Mesodermal cell (in vitro differentiated cells): ENCODE measurements around the gene CDKN2A.

Experiments
- H3K27ac ChIP-seq: 2 replicates; pipeline ENCODE4 v1.7.0; 2013; ENCODE audit warnings: mild to moderate bottlenecking, low read depth, low read length, moderate library complexity; ENCODE audit not compliant: severe bottlenecking
- H3K36me3 ChIP-seq: 2 replicates; pipeline ENCODE4 v1.7.1; 2013; ENCODE audit warnings: mild to moderate bottlenecking, low read length, moderate library complexity; ENCODE audit not compliant: control insufficient read depth, insufficient read depth
- H3K4me1 ChIP-seq: one replicate; pipeline ENCODE4 v1.7.1; 2013; ENCODE audit warnings: mild to moderate bottlenecking, low read length; ENCODE audit not compliant: insufficient read depth, control insufficient read depth, poor library complexity, severe bottlenecking
- H3K4me3 ChIP-seq: 2 replicates; pipeline ENCODE4 v1.7.0; 2013; ENCODE audit warnings: low read length, control low read depth, mild to moderate bottlenecking; ENCODE audit not compliant: insufficient read depth, poor library complexity, severe bottlenecking; ENCODE audit errors: extremely low read depth
- H3K9me3 ChIP-seq: 2 replicates; pipeline ENCODE4 v1.7.1; 2013; ENCODE audit warnings: mild to moderate bottlenecking, low read length, moderate library complexity; ENCODE audit not compliant: control insufficient read depth
- WGBS, 2 experiments: methylation state at CpG; one replicate each; pipeline ENCODE4 v1.1.5; 2013; ENCODE audit warnings: missing lambda C conversion rate in 2 of 2; ENCODE audit not compliant: insufficient coverage in 2 of 2; 5-methylcytosine and 5-hydroxymethylcytosine counted together

CDKN2A gene

DNA sequence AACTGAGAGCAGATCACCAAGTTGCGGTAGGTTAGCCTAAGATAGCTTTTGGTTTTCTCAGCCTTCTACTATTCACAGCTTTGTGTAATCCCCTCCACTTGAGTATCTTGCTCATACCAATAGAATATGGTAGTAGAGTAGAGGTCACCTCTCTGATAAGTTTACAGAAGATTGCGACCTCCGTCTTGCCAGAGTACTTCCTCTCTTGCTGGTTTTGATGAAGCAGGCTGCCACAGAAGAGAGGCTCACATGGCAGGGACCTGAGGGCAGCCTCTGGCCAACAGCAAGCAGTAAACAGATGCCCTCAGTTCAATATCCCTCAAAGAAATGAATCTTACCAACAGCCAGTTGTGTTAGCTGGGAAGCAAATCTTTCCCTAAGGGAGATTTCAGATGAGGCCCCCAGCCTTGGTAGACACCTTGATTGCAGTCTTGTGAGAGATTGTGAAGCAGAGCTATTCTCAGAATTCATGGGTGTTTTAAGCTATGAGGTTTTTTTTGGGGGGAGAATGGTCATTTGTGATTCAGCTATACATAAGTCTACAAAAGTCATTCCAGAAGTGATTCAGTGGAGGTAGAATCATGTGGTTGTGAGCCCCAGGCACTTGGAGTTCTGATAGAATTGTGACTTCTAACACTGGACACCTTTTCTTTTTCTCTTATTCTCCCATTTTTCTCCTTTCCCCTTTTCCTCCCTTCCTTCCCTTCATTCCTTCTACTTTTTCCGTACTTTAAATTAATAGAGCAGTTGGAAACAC lies 37.6 kb upstream of the CDKN2A start:
- Histone ChIP-seq H3K36me3 (no peaks in the 10 kb centered on the region), H3K9me3 (no peaks in the 10 kb centered on the region), H3K4me1 (peaks cover 11% of the 10 kb centered on the region), H3K4me3 (no peak overlapping the region), H3K27ac (no peak overlapping the region)
- WGBS, 2 experiments: 83 to 93% methylated on average over 1 to 2 of the region's 4 CpGs

DNA sequence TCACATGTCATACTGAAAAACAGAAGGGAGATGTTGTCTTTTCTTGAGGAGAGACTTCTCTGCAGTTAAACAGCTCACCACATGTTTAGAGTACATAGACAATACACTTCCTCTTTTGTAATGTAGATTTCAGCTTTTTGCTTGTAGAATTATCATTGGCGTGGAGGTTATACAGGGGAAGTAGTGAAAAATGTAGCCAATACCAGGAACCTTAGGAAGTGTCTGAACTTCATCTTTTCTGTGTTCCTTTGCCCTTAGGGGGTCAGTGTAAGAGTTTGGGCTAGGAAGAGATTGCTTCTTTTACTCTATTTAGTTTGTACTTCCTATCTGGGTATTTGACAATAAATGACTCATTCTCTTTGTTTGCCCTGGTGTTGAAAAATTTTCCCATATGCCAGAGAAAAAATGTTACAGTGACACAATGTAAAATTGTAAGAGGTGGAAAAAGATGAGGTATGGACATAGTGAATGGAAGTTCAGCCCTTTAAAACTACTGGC lies 36.0 kb upstream of the CDKN2A start:
- Histone ChIP-seq H3K27ac (peak overlapping the region; percentile 57), H3K36me3 (no peaks in the 10 kb centered on the region), H3K4me3 (no peak overlapping the region), H3K9me3 (no peaks in the 10 kb centered on the region), H3K4me1 (peaks cover 11% of the 10 kb centered on the region)
- 17% methylated on average over 1 of the region's 1 CpG; no CpG with 5 or more reads in 1 of the 2 experiments for WGBS, 2 experiments

DNA sequence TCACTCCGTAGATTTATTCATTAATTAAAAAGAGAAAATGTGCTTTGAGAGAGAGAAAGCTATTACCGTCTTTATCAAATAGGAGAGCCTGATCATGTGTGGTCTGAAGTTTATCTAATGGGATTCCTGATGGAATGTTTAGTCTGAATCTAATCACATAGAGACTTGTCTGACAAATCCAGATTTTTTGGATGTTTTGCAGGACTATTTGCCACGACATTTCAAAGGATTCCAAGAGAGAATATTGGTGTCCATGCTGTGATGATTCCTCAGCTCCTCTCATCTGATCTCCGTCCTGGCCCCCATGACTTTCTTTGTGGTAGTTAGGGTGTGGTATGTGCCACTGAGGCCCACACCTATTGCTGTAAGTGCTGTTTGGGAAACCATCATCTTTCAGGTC lies 35.0 kb upstream of the CDKN2A start:
- no peaks in the 10 kb centered on the region for H3K9me3 ChIP-seq

DNA sequence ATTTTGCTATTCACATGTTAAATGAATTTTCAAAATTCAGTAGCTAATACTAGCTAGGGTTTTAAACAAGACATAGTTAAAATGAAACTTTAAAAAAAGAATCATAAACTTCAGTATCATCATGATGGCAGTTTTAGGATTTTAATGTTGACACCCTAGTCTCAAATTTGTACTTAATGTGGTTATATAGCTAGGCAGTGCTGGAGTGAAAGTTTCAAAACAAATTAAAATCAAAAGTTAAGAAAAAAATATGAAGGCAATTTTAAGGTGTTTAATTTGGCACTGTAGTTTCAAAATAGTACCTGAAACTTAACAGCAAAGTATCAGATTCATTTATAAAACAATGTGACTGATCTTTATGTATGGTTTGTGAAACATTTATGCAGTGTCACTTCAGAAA lies 34.2 kb upstream of the CDKN2A start:
- Histone ChIP-seq H3K4me3 (no peak overlapping the region), H3K36me3 (no peaks in the 10 kb centered on the region), H3K9me3 (no peaks in the 10 kb centered on the region), H3K4me1 (peaks cover 11% of the 10 kb centered on the region), H3K27ac (no peak overlapping the region)

More for the DNA sequence above, 35.0 kb upstream of the CDKN2A start:
- no peaks in the 10 kb centered on the region for H3K36me3 ChIP-seq
- H3K4me3 ChIP-seq: no peak overlapping the region
- WGBS, 2 experiments: 60% methylated on average over 2 of the region's 4 CpGs; no CpG with 5 or more reads in 1 of the 2 experiments
- H3K27ac ChIP-seq: no peak overlapping the region
- H3K4me1 ChIP-seq: peaks cover 11% of the 10 kb centered on the region

DNA sequence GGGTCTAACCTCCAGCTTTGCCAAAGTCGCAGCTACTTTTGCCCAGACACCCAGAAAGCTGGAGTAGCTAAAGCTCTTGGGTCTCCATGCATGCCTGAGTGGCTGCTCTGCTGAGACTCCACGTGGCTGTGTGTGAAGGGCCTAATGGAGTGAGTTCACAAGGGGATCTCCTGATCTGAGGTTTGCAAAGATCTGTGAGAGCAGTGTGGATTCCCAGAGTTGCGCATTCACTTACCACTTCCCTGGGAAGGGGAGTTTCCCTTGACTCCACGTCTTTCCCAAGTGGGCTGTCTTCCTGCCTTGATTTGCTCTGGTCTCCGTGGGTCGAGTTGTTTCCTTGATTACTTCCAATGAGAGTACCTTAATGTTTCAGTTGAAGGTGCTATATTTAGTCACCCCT lies 32.5 kb upstream of the CDKN2A start:
- no peaks in the 10 kb centered on the region for H3K9me3 ChIP-seq
- H3K4me3 ChIP-seq: no peak overlapping the region
- 85 to 94% methylated on average over 2 of the region's 6 CpGs for WGBS, 2 experiments

DNA sequence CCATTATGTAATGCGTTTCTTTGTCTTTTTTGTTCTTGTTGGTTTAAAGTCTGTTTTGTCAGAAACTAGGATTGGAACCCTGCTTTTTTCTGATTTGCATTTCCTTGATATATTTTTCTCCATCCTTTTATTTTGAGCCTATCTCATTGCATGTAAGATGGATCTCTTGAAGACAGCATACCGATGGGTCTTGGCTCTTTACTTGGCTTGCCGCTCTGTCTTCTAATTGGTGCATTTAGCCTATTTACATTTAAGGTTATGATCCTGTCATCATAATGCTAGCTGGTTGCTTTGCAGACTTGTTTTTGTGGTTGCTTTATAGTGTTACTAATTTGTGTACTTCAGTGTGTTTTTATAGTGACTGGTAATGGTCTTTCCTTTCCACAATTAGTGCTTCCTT lies 28.2 kb upstream of the CDKN2A start:
- 100% methylated on average over 1 to 3 of the region's 3 CpGs for WGBS, 2 experiments
- H3K27ac ChIP-seq: no peak overlapping the region
- H3K4me1 ChIP-seq: no peaks in the 10 kb centered on the region
- no peaks in the 10 kb centered on the region for H3K36me3 ChIP-seq
- no peak overlapping the region for H3K4me3 ChIP-seq
- no peaks in the 10 kb centered on the region for H3K9me3 ChIP-seq

More for the DNA sequence above, 32.5 kb upstream of the CDKN2A start:
- H3K27ac ChIP-seq: no peak overlapping the region
- no peaks in the 10 kb centered on the region for H3K36me3 ChIP-seq
- peaks cover 9% of the 10 kb centered on the region for H3K4me1 ChIP-seq

DNA sequence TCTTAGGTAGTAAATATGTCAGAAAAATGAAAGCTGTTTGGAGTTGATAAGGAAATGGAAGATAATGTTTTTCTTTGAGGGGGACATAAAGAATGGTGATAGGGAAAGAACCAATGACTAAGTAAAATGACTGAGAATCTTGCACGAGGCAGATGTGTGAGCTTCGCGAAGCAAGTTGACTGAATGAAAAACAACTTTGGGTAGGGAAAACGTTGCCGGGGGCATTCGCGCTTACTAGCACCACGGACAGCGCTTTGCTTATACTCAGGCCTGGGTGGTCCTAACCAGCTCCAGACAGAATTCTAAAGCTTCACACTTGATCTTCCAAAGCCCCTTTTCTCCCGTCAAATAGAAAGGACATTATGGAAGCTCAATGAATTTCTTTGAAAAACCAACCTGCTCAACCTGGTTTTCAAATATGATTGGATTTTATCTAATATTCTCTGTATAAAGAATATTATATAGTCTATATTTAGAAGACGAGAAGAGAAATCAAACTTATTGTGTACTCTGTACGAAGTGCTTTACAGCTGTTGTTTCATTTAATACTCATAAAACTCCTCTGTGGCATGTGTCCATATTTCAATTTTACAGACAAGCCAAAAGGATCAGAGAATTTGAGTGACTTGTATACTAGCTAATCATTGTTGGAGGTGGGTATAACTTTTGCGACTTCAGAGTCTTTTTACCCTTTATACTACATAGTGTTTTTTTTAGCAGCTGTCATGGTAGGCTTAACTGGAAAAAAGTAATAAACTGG lies 16.9 kb upstream of the CDKN2A start:
- H3K36me3 ChIP-seq: no peaks in the 10 kb centered on the region
- H3K4me1 ChIP-seq: no peaks in the 10 kb centered on the region
- H3K27ac ChIP-seq: no peak overlapping the region
- H3K4me3 ChIP-seq: no peak overlapping the region
- H3K9me3 ChIP-seq: no peaks in the 10 kb centered on the region
- 1 to 8% methylated on average over 9 to 10 of the region's 13 CpGs for WGBS, 2 experiments

DNA sequence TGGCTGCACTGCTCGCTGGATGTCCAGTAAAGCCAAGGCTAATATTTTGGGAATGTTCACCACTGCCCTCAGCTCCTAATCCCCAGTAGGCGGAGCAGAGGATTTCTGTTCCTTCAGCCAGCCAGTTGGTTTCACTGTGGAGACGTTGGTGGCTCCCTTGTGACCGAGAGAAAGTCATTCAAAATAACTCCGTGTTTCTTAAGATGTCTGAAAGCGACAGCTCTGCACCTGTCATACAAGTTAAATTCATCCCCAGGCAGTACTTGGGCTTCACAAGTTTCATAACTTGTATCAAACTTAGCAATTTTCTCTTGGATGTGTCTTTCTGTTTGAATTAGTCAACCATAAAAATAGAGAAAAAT lies 15.3 kb upstream of the CDKN2A start:
- Histone ChIP-seq H3K36me3 (peaks cover 8% of the 10 kb centered on the region), H3K27ac (no peak overlapping the region), H3K4me3 (no peak overlapping the region), H3K4me1 (no peaks in the 10 kb centered on the region), H3K9me3 (no peaks in the 10 kb centered on the region)
- WGBS, 2 experiments: 12 to 32% methylated on average over 5 to 6 of the region's 6 CpGs

DNA sequence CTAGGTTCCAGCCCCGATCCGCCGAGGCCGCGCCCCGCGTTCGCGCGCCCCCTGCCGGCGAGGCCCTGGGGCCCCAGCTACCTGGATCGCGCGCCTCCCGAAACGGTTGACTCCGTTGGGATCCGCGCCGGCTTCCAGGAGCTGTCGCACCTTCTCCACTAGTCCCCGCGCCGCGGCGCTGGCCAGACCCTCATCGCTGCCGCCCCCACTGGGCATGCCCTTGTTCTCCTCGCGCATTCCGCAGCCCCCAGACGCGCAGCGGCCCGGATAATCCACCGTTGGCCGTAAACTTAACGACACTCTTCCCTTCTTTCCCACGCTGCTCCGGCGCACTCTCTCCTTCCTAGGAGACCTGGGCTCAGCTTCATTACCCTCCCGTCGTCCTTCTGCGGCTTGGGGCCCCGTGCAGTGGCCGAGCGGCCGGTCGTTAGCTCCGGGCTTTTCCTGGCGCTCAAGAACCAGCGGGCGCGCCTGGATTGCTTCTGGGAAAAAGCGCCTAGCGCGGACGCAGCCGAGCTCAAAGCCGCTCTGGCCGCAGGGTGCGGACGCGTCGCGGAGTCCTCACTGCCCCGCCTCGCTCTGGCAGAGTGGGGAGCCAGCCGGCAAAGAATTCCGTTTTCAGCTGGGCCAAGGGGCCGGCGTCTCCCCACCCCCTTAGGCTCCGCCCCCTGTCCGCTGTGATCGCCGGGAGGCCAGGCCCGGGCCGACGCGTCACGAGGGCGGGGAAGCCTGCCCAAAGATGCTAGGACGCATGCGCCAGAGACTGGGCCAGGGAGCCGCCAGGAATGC lies 14.7 kb upstream of the CDKN2A start, which contains the start of gene CDKN2B:
Gene CDKN2B, minus strand, starts transcription at position 589 of the 789 bp plus-strand sequence. Its CDS starts 352 bp downstream, at position 237.
- 0 to 1% methylated on average over 60 to 73 of the region's 86 CpGs for WGBS, 2 experiments
- Histone ChIP-seq H3K36me3 (peaks cover 13% of the 10 kb centered on the region), H3K27ac (peak within 1 kb of the TSS; percentile 91), H3K4me1 (no peaks in the 10 kb centered on the region), H3K9me3 (no peaks in the 10 kb centered on the region), H3K4me3 (peak within 1 kb of the TSS; percentile 81)

DNA sequence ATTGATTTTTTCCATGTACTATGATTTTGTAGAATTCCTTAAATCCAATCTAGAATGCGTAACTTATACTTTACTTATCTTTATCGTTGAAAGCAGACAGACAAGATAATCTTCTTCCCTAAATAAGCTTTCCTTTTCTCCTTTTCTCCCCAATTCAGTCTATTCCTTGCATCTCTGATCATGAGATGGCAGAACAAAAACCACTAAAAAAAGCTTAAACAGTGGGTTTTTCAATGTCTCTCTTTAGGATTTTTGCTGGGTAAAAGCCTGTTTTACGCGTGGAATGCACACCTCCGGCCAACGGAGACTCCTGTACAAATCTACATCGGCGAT lies 14.2 kb upstream of the CDKN2A start:
- Histone ChIP-seq H3K4me3 (peak overlapping the region; percentile 81), H3K36me3 (peaks cover 17% of the 10 kb centered on the region), H3K9me3 (no peaks in the 10 kb centered on the region), H3K4me1 (no peaks in the 10 kb centered on the region), H3K27ac (peak overlapping the region; percentile 91)
- 0 to 2% methylated on average over 2 to 8 of the region's 8 CpGs for WGBS, 2 experiments
